SW 1271 (cell line): Measurements from ENCODE around the gene PNRC2.
"Not testable (repeated sequence)": the region's sequence is repeated elsewhere in the genome, so short reads cannot be mapped to it uniquely, and the experiment has no call there.

Experiments
- DNase-seq, 2 experiments: peaks; one replicate each; lab custom pipeline; 2025; lab: John Stamatoyannopoulos, UW

PNRC2 gene

GRCh38 chr1:23953020-23953419, 6.6 kb upstream of the PNRC2 start:
- DNase-seq, result no peak

- no peak for DNase-seq
These were observed 2.5 kb upstream of the PNRC2 start for GRCh38 chr1:23957096-23957495.

GRCh38 chr1:23958040-23958809, 1.4 kb upstream of the PNRC2 start:
- not testable (repeated sequence) for DNase-seq

- DNase-seq, result peak; percentile 79 to 91
These were observed 693 bp upstream of the PNRC2 start for GRCh38 chr1:23958810-23959460.

GRCh38 chr1:23960291-23961020, 828 bp downstream of the PNRC2 start:
- DNase-seq, result peak in 1 of 2 experiments; percentile 27

GRCh38 chr1:23963617-23964234, 4.1 kb downstream of the PNRC2 start:
- DNase-seq, result no peak

- DNase-seq, result no peak
These were observed 4.6 kb downstream of the PNRC2 start for GRCh38 chr1:23964235-23964668.

- DNase-seq, result no peak
These were observed 5.4 kb downstream of the PNRC2 start for GRCh38 chr1:23964790-23965740.

GRCh38 chr1:23966973-23967493, 7.4 kb downstream of the PNRC2 start:
- no peak for DNase-seq

- DNase-seq, result no peak
These were observed 8.2 kb downstream of the PNRC2 start for GRCh38 chr1:23967871-23968270.

GRCh38 chr1:23977187-23977853, 17.7 kb downstream of the PNRC2 start:
- DNase-seq, result no peak

GRCh38 chr1:23977854-23978191, 18.2 kb downstream of the PNRC2 start:
- no peak for DNase-seq

GRCh38 chr1:23978805-23979204, 19.2 kb downstream of the PNRC2 start:
- DNase-seq, result no peak

GRCh38 chr1:23979387-23979880, 19.8 kb downstream of the PNRC2 start:
- DNase-seq, result no peak

GRCh38 chr1:23979881-23980727, 20.5 kb downstream of the PNRC2 start, which contains the start of gene SRSF10:
TSS of gene SRSF10 (minus strand) at chr1:23980327. CDS start at chr1:23980255, 72 bp downstream.
- peak; percentile 87 to 95 for DNase-seq

GRCh38 chr1:23980728-23981070, 21.1 kb downstream of the PNRC2 start:
- peak in 1 of 2 experiments; percentile 62 for DNase-seq

GRCh38 chr1:23984417-23985186, 25.0 kb downstream of the PNRC2 start:
- peak in 1 of 2 experiments; percentile 65 for DNase-seq

GRCh38 chr1:23987038-23987437, 27.4 kb downstream of the PNRC2 start:
- not testable (repeated sequence) for DNase-seq
